ENCODE data around the gene TRAPPC3L.

The TRAPPC3L gene

GRCh38 chr6:116485559-116486184 lies 59.8 kb downstream of the TRAPPC3L start:
- Histone ChIP-seq H4K20me1 (ENCODE audit: insufficient read depth, low read length) (no peaks in the 10 kb centered on the region), H3K79me2 (ENCODE audit: low read length) (no peaks in the 10 kb centered on the region), H3K36me3 (replicated peaks; ENCODE audit: low read depth, low read length) (no peaks in the 10 kb centered on the region), H3K27ac (ENCODE audit: low read length) (no peak overlapping the region), H2AFZ (ENCODE audit: low read depth, low read length) (no peak overlapping the region), H3K9ac (ENCODE audit: low read length) (no peak overlapping the region), H3K4me3 (ENCODE audit: low read length) (no peak overlapping the region), H3K4me1 (ENCODE audit: low read length) (no peaks in the 10 kb centered on the region), H3K4me2 (ENCODE audit: low read length) (no peak overlapping the region), H3K27me3 (ENCODE audit: low read depth, low read length) (no peaks in the 10 kb centered on the region), H3K9me3 (ENCODE audit: insufficient read depth, low read length) (no peaks in the 10 kb centered on the region)
- TF ChIP-seq CTCF (IDR thresholded peaks at IDR 0.05; ENCODE audit: low read depth, low read length) (no peak), EZH2phosphoT487 (IDR thresholded peaks at IDR 0.05; ENCODE audit: low read depth) (no peak)

- H3K36me3 ChIP-seq (replicated peaks; ENCODE audit: low read depth, low read length): no peaks in the 10 kb centered on the region
- no peak overlapping the region for H2AFZ ChIP-seq (ENCODE audit: low read depth, low read length)
- no peak overlapping the region for H3K4me2 ChIP-seq (ENCODE audit: low read length)
- no peak overlapping the region for H3K4me3 ChIP-seq (ENCODE audit: low read length)
- no peaks in the 10 kb centered on the region for H3K9me3 ChIP-seq (ENCODE audit: insufficient read depth, low read length)
- TF ChIP-seq CTCF (IDR thresholded peaks at IDR 0.05; ENCODE audit: low read depth, low read length) (no peak), EZH2phosphoT487 (IDR thresholded peaks at IDR 0.05; ENCODE audit: low read depth) (no peak)
- no peaks in the 10 kb centered on the region for H3K27me3 ChIP-seq (ENCODE audit: low read depth, low read length)
- H3K4me1 ChIP-seq (ENCODE audit: low read length): no peaks in the 10 kb centered on the region
- no peaks in the 10 kb centered on the region for H3K79me2 ChIP-seq (ENCODE audit: low read length)
- H3K27ac ChIP-seq (ENCODE audit: low read length): no peak overlapping the region
- H4K20me1 ChIP-seq (ENCODE audit: insufficient read depth, low read length): no peaks in the 10 kb centered on the region
- H3K9ac ChIP-seq (ENCODE audit: low read length): no peak overlapping the region
These were observed 61.9 kb downstream of the TRAPPC3L start for GRCh38 chr6:116483616-116484015.

GRCh38 chr6:116482780-116483179 lies 62.7 kb downstream of the TRAPPC3L start:
- H4K20me1 ChIP-seq (ENCODE audit: insufficient read depth, low read length): no peaks in the 10 kb centered on the region
- TF ChIP-seq CTCF (IDR thresholded peaks at IDR 0.05; ENCODE audit: low read depth, low read length) (no peak), EZH2phosphoT487 (IDR thresholded peaks at IDR 0.05; ENCODE audit: low read depth) (no peak)
- H3K36me3 ChIP-seq (replicated peaks; ENCODE audit: low read depth, low read length): no peaks in the 10 kb centered on the region
- no peaks in the 10 kb centered on the region for H3K4me1 ChIP-seq (ENCODE audit: low read length)
- no peak overlapping the region for H3K4me3 ChIP-seq (ENCODE audit: low read length)
- H3K9ac ChIP-seq (ENCODE audit: low read length): no peak overlapping the region
- no peaks in the 10 kb centered on the region for H3K27me3 ChIP-seq (ENCODE audit: low read depth, low read length)
- no peaks in the 10 kb centered on the region for H3K9me3 ChIP-seq (ENCODE audit: insufficient read depth, low read length)
- H2AFZ ChIP-seq (ENCODE audit: low read depth, low read length): no peak overlapping the region
- H3K79me2 ChIP-seq (ENCODE audit: low read length): no peaks in the 10 kb centered on the region
- no peak overlapping the region for H3K4me2 ChIP-seq (ENCODE audit: low read length)
- H3K27ac ChIP-seq (ENCODE audit: low read length): no peak overlapping the region

GRCh38 chr6:116476002-116476678 lies 69.3 kb downstream of the TRAPPC3L start:
- TF ChIP-seq EZH2phosphoT487 (IDR thresholded peaks at IDR 0.05; ENCODE audit: low read depth) (no peak), CTCF (IDR thresholded peaks at IDR 0.05; ENCODE audit: low read depth, low read length) (no peak)
- H3K9me3 ChIP-seq (ENCODE audit: insufficient read depth, low read length): no peaks in the 10 kb centered on the region
- no peak overlapping the region for H2AFZ ChIP-seq (ENCODE audit: low read depth, low read length)
- no peak overlapping the region for H3K9ac ChIP-seq (ENCODE audit: low read length)
- H4K20me1 ChIP-seq (ENCODE audit: insufficient read depth, low read length): no peaks in the 10 kb centered on the region
- peaks cover 19% of the 10 kb centered on the region for H3K4me1 ChIP-seq (ENCODE audit: low read length)
- no peaks in the 10 kb centered on the region for H3K36me3 ChIP-seq (replicated peaks; ENCODE audit: low read depth, low read length)
- peak overlapping the region; percentile 69 for H3K4me2 ChIP-seq (ENCODE audit: low read length)
- H3K79me2 ChIP-seq (ENCODE audit: low read length): no peaks in the 10 kb centered on the region
- peak overlapping the region; percentile 69 for H3K4me3 ChIP-seq (ENCODE audit: low read length)
- no peaks in the 10 kb centered on the region for H3K27me3 ChIP-seq (ENCODE audit: low read depth, low read length)
- H3K27ac ChIP-seq (ENCODE audit: low read length): no peak overlapping the region
